HepG2 (cell line): Measurements from ENCODE around the gene DDIAS. TPM values are rescaled to one million over a fixed set of nuclear protein-coding genes. Genes with fewer than 3 reads are reported as not detected.

Experiments used
- ATAC-seq: fragments of 200-7000 bp; cut with Tn5 transposase; 3 replicates; pipeline ENCODE4 v1.9.1; 2020; ENCODE audit warnings: mild to moderate bottlenecking, moderate library complexity
- BruUV-seq: library from RNA; stranded (reverse); fragments of 400-500 nt; replicated peaks from 2 replicates; lab custom pipeline; 2021; lab: Mats Ljungman, UMichigan
- CTCF ChIA-PET: fragments of 300-600 bp; formaldehyde crosslinking; extraction: SDS; loops from one replicate; lab custom pipeline; 2021; ENCODE audit warnings: low total read pairs, inconsistent platforms, low intra/inter-chr PET ratio; lab: Yijun Ruan, JAX
- POLR2A ChIA-PET: fragments of 350-600 bp; sonication (Branson Sonifier 250); formaldehyde crosslinking; loops from one replicate; lab custom pipeline; 2020; ENCODE audit warnings: antibody characterized with exemption, inconsistent platforms; lab: Yijun Ruan, JAX
- DNase-seq: peaks from one replicate; pipeline ENCODE4 v3.0.0-alpha.2; 2015; ENCODE audit warnings: low spot score
- FAIRE-seq: peaks from 3 replicates; lab custom pipeline; 2011; peaks lifted over from hg19 to GRCh38; lab: Jason Lieb, UNC
- H2AFZ ChIP-seq: one replicate; pipeline ENCODE4 v1.6.1; 2011; ENCODE audit warnings: low read length, inconsistent platforms
- H3K27ac ChIP-seq: fragments of 300-600 bp; 3 replicates; pipeline ENCODE4 v1.8.0; 2011; ENCODE audit warnings: mixed run types, mild to moderate bottlenecking, mixed read lengths, low read length, inconsistent platforms; ENCODE audit not compliant: insufficient read depth; ENCODE audit errors: extremely low read length
- H3K27me3 ChIP-seq, 2 experiments: fragments of 200-600 bp in 1 of 2; 2 replicates in 1 of 2; 3 replicates in 1 of 2; pipeline versions ENCODE4 v1.6.0 to v1.8.0; 2011; ENCODE audit warnings: low read length in 2 of 2, mild to moderate bottlenecking in 2 of 2, moderate library complexity in 2 of 2, inconsistent platforms in 1 of 2; ENCODE audit not compliant: insufficient read depth in 2 of 2, control insufficient read depth in 1 of 2
- H3K36me3 ChIP-seq, 2 experiments: fragments of 200-600 bp in 1 of 2; replicated peaks in 1 of 2; 2 replicates in 1 of 2; 3 replicates in 1 of 2; pipeline versions ENCODE4 v1.5.1 to v1.8.0; 2011; ENCODE audit warnings: low read length in 2 of 2, inconsistent platforms in 1 of 2; ENCODE audit not compliant: insufficient read depth in 2 of 2, control insufficient read depth in 1 of 2
- H3K4me1 ChIP-seq: 2 replicates; pipeline ENCODE4 v1.5.1; 2012; ENCODE audit warnings: low read length, inconsistent platforms; ENCODE audit not compliant: insufficient read depth
- H3K4me2 ChIP-seq: 2 replicates; pipeline ENCODE4 v1.6.0; 2011; ENCODE audit warnings: low read depth, low read length, inconsistent platforms
- H3K4me3 ChIP-seq, 3 experiments: fragments of 200-600 bp in 1 of 3; sonication (generic), shearing (Covaris generic) in 1 of 3; replicated peaks in 1 of 3; 2 replicates each; pipeline ENCODE4 v1.5.1; 2011 to 2016; ENCODE audit warnings: low read length in 3 of 3, inconsistent platforms in 2 of 3, low read depth in 2 of 3, mild to moderate bottlenecking in 2 of 3, control low read depth in 1 of 3, mixed read lengths in 1 of 3; ENCODE audit not compliant: insufficient read depth in 1 of 3
- H3K79me2 ChIP-seq: one replicate; pipeline ENCODE4 v1.6.1; 2011; ENCODE audit warnings: low read length, inconsistent platforms; ENCODE audit not compliant: insufficient read depth
- H3K9ac ChIP-seq: 2 replicates; pipeline ENCODE4 v1.6.0; 2011; ENCODE audit warnings: mild to moderate bottlenecking, low read depth, low read length, inconsistent platforms; ENCODE audit not compliant: insufficient read depth
- H3K9me3 ChIP-seq: 2 replicates; pipeline ENCODE4 v1.5.1; 2012; ENCODE audit warnings: mild to moderate bottlenecking, low read length
- H4K20me1 ChIP-seq: 2 replicates; pipeline ENCODE4 v1.6.0; 2011; ENCODE audit warnings: inconsistent platforms, mild to moderate bottlenecking, low read length, moderate library complexity; ENCODE audit not compliant: insufficient read depth
- AKAP8 ChIP-seq: sonication (generic); formaldehyde crosslinking; IDR thresholded peaks from 2 replicates; pipeline ENCODE4 v1.5.1; 2020; ENCODE audit warnings: mild to moderate bottlenecking, missing genetic modification reagents
- ATM ChIP-seq: fragments of 450-650 bp; IDR thresholded peaks from 2 replicates; pipeline ENCODE4 v1.7.1; 2017; ENCODE audit warnings: mild to moderate bottlenecking, borderline replicate concordance
- KAT7 ChIP-seq: IDR thresholded peaks from 2 replicates; pipeline ENCODE4 v1.6.1; 2018; ENCODE audit warnings: borderline replicate concordance, missing compliant biosample characterization
- TOE1 ChIP-seq: sonication (generic); formaldehyde crosslinking; IDR thresholded peaks from 2 replicates; pipeline ENCODE4 v1.4.0; 2020; ENCODE audit warnings: mild to moderate bottlenecking, missing genetic modification reagents
- ZBTB33 ChIP-seq: sonication (generic); formaldehyde crosslinking; IDR thresholded peaks from 2 replicates; pipeline ENCODE4 v1.4.0; 2020; ENCODE audit warnings: missing genetic modification reagents
- ZNF550 ChIP-seq: sonication (generic); formaldehyde crosslinking; IDR thresholded peaks from 2 replicates; pipeline ENCODE4 v1.4.0; 2020; ENCODE audit warnings: mild to moderate bottlenecking, missing genetic modification reagents, borderline replicate concordance
- in situ Hi-C: cut with HindIII; loops from 2 replicates; pipeline ENCODE4 v1.10.0; 2017; ENCODE audit warnings: low pct_unique_long_range_greater_than_20kb; ENCODE audit not compliant: extremely low pct_ligation_motif_present
- intact Hi-C: fragments of 100-400 bp; cut with micrococcal nuclease; formaldehyde crosslinking; loops from one replicate; pipeline ENCODE4 v1.10.0; 2022; ENCODE audit not compliant: unreplicated experiment
- polyA plus RNA-seq, 8 experiments: library from polyadenylated mRNA; depleted of rRNA in 3 of 8; stranded (reverse) in 7 of 8; unstranded in 1 of 8; fragments of >200 nt; fragmentation: Illumina TruSeq in 4 of 8; extraction: Trizol in 4 of 8; gene quantifications; 2 replicates each; pipeline versions ENCODE4 v1.2.1 to v1.2.3, GENCODE V29; 2011 to 2016; ENCODE audit warnings: low read depth in 4 of 8, missing spikeins in 1 of 8, mixed read lengths in 1 of 8; ENCODE audit not compliant: insufficient read depth in 1 of 8
- total RNA-seq, 5 experiments: library from RNA; depleted of rRNA; stranded (reverse); fragments of >200 nt; fragmentation: Illumina TruSeq; extraction: Trizol; gene quantifications; 2 replicates each; pipeline ENCODE4 v1.2.3, GENCODE V29; 2016; ENCODE audit warnings: low read depth in 1 of 5
- TF ChIP-seq, protein P1 (sequence below): sonication (generic); formaldehyde crosslinking; IDR thresholded peaks from 2 replicates; pipeline ENCODE4 v1.8.1; 2023; ENCODE audit warnings: mild to moderate bottlenecking, missing genetic modification reagents

DDIAS gene
- total and polyA plus RNA-seq, 2 of the 13 experiments (the other 11 are each of a cell fraction or from before 2014, with no cell fraction given): 3.5 to 13.0 TPM

DNA sequence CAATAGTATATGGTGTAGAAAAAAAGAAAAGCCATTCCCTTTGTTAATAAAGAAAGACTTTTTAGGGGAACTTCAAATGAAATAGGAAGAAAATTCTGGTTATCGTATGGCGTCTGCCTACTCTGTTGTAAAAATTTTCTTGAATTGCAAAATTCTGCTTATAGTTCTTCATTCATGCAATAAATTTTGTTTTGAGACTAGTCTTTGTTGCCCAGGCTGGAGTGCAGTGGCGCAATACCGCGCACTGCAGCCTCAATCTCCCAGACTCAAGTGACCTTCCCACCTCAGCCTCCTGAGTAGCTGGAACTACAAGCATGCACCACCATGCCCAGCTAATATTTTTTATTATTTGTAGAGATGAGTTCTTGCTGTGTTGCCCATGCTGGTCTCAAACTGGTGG is 5.8 kb downstream of the DDIAS start (continued):
- TF ChIP-seq, protein P1, sequence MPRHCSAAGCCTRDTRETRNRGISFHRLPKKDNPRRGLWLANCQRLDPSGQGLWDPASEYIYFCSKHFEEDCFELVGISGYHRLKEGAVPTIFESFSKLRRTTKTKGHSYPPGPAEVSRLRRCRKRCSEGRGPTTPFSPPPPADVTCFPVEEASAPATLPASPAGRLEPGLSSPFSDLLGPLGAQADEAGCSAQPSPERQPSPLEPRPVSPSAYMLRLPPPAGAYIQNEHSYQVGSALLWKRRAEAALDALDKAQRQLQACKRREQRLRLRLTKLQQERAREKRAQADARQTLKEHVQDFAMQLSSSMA (CRISPR knock-in tag): no peak

DNA sequence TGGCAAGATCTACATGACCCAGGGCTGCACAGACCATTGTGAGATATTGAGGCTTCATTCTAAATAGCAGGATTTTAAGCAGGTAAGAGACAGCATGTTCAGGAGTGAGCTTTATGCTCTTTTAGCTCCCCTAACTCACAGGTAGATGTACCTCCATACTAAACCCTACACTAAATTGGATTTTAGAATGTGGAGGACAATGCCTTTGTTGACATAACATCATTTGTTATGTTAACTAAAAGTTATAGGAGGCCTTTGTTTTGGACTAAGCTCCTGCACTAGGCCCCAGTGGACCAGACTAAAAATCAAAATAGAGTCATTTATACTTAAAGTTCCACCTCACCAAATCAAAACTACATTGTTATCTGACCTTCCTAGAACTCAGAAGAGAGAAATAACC is 6.8 kb downstream of the DDIAS start:
- intact Hi-C loops (loop anchor here (5.0 to 10.0 kb wide), 3 partner anchors 184 to 614 kb away; partner anchors contain the start of gene CCDC90B), in situ Hi-C loops (loop anchor here (10.0 kb wide), 2 partner anchors 256 to 346 kb away; no protein-coding TSS in a partner anchor)
- Histone ChIP-seq H3K27me3 (no peaks in the 10 kb centered on the region), H3K4me1 (peaks cover 21% of the 10 kb centered on the region), H3K4me3 (no peak overlapping the region), H3K36me3 (peaks cover 0 to 8% of the 10 kb centered on the region in 2 experiments; a peak in 1 of 5 replicates), H3K9me3 (no peaks in the 10 kb centered on the region), H3K27ac (no peak overlapping the region), H3K9ac (no peak overlapping the region), H3K79me2 (peaks cover 21% of the 10 kb centered on the region), H3K4me2 (no peak overlapping the region), H2AFZ (no peak overlapping the region), H4K20me1 (no peaks in the 10 kb centered on the region)
- DNase-seq (no peak), FAIRE-seq (no peak), ATAC-seq (no peak)
- TF ChIP-seq ZBTB33 (no peak), ZNF550 (CRISPR knock-in tag) (no peak), AKAP8 (CRISPR knock-in tag) (no peak), TOE1 (CRISPR knock-in tag) (no peak), KAT7 (CRISPR knock-in tag) (no peak), ATM (no peak)
- POLR2A ChIA-PET: no interaction called here
- no TSS peak for BruUV-seq
- CTCF ChIA-PET: no interaction called here
